B cell (primary cell): Measurements from ENCODE around the gene SCN8A.

ENCODE experiments used
- CTCF ChIP-seq: fragments of 200-600 bp; IDR thresholded peaks from one replicate; pipeline ENCODE4 v1.8.0; 2022; ENCODE audit warnings: antibody characterized with exemption, mild to moderate bottlenecking
- EZH2 ChIP-seq: IDR thresholded peaks from 2 replicates; pipeline ENCODE4 v1.6.1; 2012; ENCODE audit warnings: borderline replicate concordance, low read depth, mild to moderate bottlenecking, moderate library complexity, low read length; ENCODE audit not compliant: insufficient read depth, poor library complexity, severe bottlenecking

- TF ChIP-seq CTCF (no peak), EZH2 (no peak)
Measured at GRCh38 chr12:51663390-51663789, 72.4 kb downstream of the SCN8A start.
